CD14-positive monocyte (primary cell): ENCODE data around the gene BBS9. TPM values are rescaled to one million over a fixed set of nuclear protein-coding genes. Genes with fewer than 3 reads are reported as not detected.

ENCODE experiments used
- DNase-seq, 3 donors: peaks; one replicate each; pipeline ENCODE4 v3.0.0-alpha.2; 2011 to 2022
- H2AFZ ChIP-seq: 2 replicates; pipeline ENCODE4 v1.6.0; 2012; ENCODE audit warnings: mild to moderate bottlenecking, low read depth, low read length, inconsistent platforms; ENCODE audit not compliant: insufficient read depth, poor library complexity, severe bottlenecking
- H3K27ac ChIP-seq, 2 donors: 1 replicate in 1 of 2; 2 replicates in 1 of 2; pipeline ENCODE4 v1.5.1; 2012 to 2013; ENCODE audit warnings: low read length in 2 of 2, control low read depth in 1 of 2, inconsistent platforms in 1 of 2, low read depth in 1 of 2, mild to moderate bottlenecking in 1 of 2
- H3K27me3 ChIP-seq, 2 donors: one replicate each; pipeline versions ENCODE4 v1.6.0 to v1.6.1; 2011 to 2013; ENCODE audit warnings: low read length in 2 of 2; ENCODE audit not compliant: control insufficient read depth in 2 of 2, insufficient read depth in 2 of 2
- H3K36me3 ChIP-seq, 2 donors: replicated peaks in 1 of 2; 1 replicate in 1 of 2; 2 replicates in 1 of 2; pipeline versions ENCODE4 v1.5.1 to v1.6.1; 2012 to 2013; ENCODE audit warnings: low read length in 2 of 2, control low read depth in 1 of 2, inconsistent platforms in 1 of 2, mild to moderate bottlenecking in 1 of 2; ENCODE audit not compliant: insufficient read depth in 2 of 2, control insufficient read depth in 1 of 2
- H3K4me1 ChIP-seq, 2 donors: 1 replicate in 1 of 2; 2 replicates in 1 of 2; pipeline versions ENCODE4 v1.5.1 to v1.6.1; 2012 to 2013; ENCODE audit warnings: low read length in 2 of 2, control low read depth in 1 of 2, inconsistent platforms in 1 of 2, mild to moderate bottlenecking in 1 of 2, moderate library complexity in 1 of 2; ENCODE audit not compliant: insufficient read depth in 2 of 2, control insufficient read depth in 1 of 2
- H3K4me2 ChIP-seq: replicated peaks from 2 replicates; pipeline ENCODE3; 2012; ENCODE audit warnings: low read length, moderate library complexity, mild to moderate bottlenecking; ENCODE audit not compliant: poor library complexity, severe bottlenecking; ENCODE audit errors: extremely low read depth
- H3K4me3 ChIP-seq, 3 experiments: fragments of 200-600 bp in 1 of 3; sonication (generic) in 1 of 3; replicated peaks in 1 of 3; 1 replicate in 2 of 3; 2 replicates in 1 of 3; pipeline ENCODE4 v1.5.1; 2011 to 2013; ENCODE audit warnings: low read length in 3 of 3, mild to moderate bottlenecking in 3 of 3, control low read depth in 2 of 3, low read depth in 2 of 3, inconsistent platforms in 1 of 3, moderate library complexity in 1 of 3
- H3K79me2 ChIP-seq: 2 replicates; pipeline ENCODE4 v1.6.0; 2012; ENCODE audit warnings: mild to moderate bottlenecking, control low read depth, inconsistent platforms, low read length, moderate library complexity; ENCODE audit not compliant: insufficient read depth
- H3K9ac ChIP-seq: 2 replicates; pipeline ENCODE4 v1.6.0; 2017; ENCODE audit warnings: low read length, mild to moderate bottlenecking; ENCODE audit not compliant: insufficient read depth, poor library complexity, severe bottlenecking
- H3K9me3 ChIP-seq, 2 donors: replicated peaks in 1 of 2; 1 replicate in 1 of 2; 2 replicates in 1 of 2; pipeline versions ENCODE4 v1.5.1 to v1.6.1; 2012 to 2013; ENCODE audit warnings: low read length in 2 of 2, control low read depth in 1 of 2; ENCODE audit not compliant: control insufficient read depth in 1 of 2, insufficient read depth in 1 of 2
- H4K20me1 ChIP-seq: 2 replicates; pipeline ENCODE4 v1.6.0; 2012; ENCODE audit warnings: mild to moderate bottlenecking, low read length, control low read depth, moderate library complexity; ENCODE audit not compliant: insufficient read depth
- H3K27ac Mint-ChIP-seq, 7 donors: one replicate each; pipeline ENCODE4 v1.8.0; 2020; ENCODE audit warnings: mild to moderate bottlenecking in 7 of 7, mixed read lengths in 7 of 7, moderate library complexity in 6 of 7, inconsistent platforms in 2 of 7
- H3K27me3 Mint-ChIP-seq, 3 donors: one replicate each; pipeline ENCODE4 v1.8.0; 2021 to 2022; ENCODE audit warnings: low read depth in 3 of 3, mild to moderate bottlenecking in 3 of 3, mixed read lengths in 3 of 3, moderate library complexity in 3 of 3, inconsistent platforms in 1 of 3
- H3K36me3 Mint-ChIP-seq, 2 donors: one replicate each; pipeline ENCODE4 v1.8.0; 2020; ENCODE audit warnings: mixed read lengths in 2 of 2, inconsistent platforms in 1 of 2, mild to moderate bottlenecking in 1 of 2
- H3K4me1 Mint-ChIP-seq: one replicate; pipeline ENCODE4 v1.8.0; 2020; ENCODE audit warnings: mild to moderate bottlenecking, mixed read lengths
- H3K4me3 Mint-ChIP-seq, 2 donors: one replicate each; pipeline ENCODE4 v1.8.0; 2020; ENCODE audit warnings: mild to moderate bottlenecking in 2 of 2, mixed read lengths in 2 of 2, moderate library complexity in 1 of 2
- H3K9me3 Mint-ChIP-seq, 7 donors: one replicate each; pipeline ENCODE4 v1.8.0; 2020 to 2022; ENCODE audit warnings: mixed read lengths in 7 of 7, mild to moderate bottlenecking in 6 of 7, moderate library complexity in 6 of 7, inconsistent platforms in 2 of 7
- WGBS: methylation state at CpG from one replicate; pipeline ENCODE4 v1.1.5; 2013; ENCODE audit warnings: missing lambda C conversion rate; ENCODE audit not compliant: insufficient coverage; 5-methylcytosine and 5-hydroxymethylcytosine counted together
- intact Hi-C, 2 donors: fragments of 100-400 bp; cut with micrococcal nuclease; formaldehyde crosslinking; loops; one replicate each; pipeline versions ENCODE4 v1.15.0 to v1.15.1; 2023
- polyA plus RNA-seq, 3 donors: library from polyadenylated mRNA; depleted of rRNA in 1 of 3; unstranded in 2 of 3; stranded (reverse) in 1 of 3; fragments of 300-500 nt in 2 of 3; fragments of >200 nt in 1 of 3; fragmentation: Illumina TruSeq in 2 of 3; gene quantifications; 1 replicate in 2 of 3; 2 replicates in 1 of 3; pipeline ENCODE4 v1.2.3, GENCODE V29; 2012 to 2021
- TF ChIP-seq, protein P1 (sequence below): fragments of 200-600 bp; IDR thresholded peaks from one replicate; pipeline ENCODE4 v1.8.0; 2022; ENCODE audit warnings: antibody characterized with exemption, mild to moderate bottlenecking

The BBS9 gene
- polyA plus RNA-seq, 3 donors = 4.9 to 7.5 (median 6.8) TPM

DNA sequence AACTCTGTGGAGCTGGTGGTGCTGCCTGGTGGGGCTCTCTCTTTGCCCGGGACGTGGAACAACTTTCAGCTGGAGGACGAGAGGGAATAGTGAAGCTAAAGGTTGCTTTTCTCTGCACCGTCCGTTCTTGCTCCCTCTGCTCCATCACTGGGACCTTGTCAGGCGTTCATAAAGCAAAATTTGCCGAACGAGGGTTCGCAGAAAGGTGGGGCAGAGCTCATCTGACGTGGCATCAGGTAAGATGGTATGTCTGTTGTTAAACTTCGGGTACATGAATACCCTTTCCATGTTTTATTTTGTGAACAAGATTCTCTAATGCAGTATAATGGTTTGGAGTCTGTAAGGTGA, 416 bp downstream of the BBS9 start:
- Histone ChIP-seq H3K79me2 (no peaks in the 10 kb centered on the region), H3K36me3 (no peaks in the 10 kb centered on the region), H3K4me2 (peak overlapping the region; percentile 84), H2AFZ (peak overlapping the region; percentile 98), H3K9me3 (peaks cover 0 to 7% of the 10 kb centered on the region in 2 donors), H3K9ac (peak overlapping the region; percentile 60), H3K4me3 (peak overlapping the region; percentile 60 to 80 (median 63)), H3K27me3 (no peaks in the 10 kb centered on the region), H4K20me1 (no peaks in the 10 kb centered on the region), H3K27ac (peak overlapping the region; percentile 72 to 80), H3K4me1 (peaks cover 12 to 16% of the 10 kb centered on the region in 2 donors)
- TF ChIP-seq, protein P1, sequence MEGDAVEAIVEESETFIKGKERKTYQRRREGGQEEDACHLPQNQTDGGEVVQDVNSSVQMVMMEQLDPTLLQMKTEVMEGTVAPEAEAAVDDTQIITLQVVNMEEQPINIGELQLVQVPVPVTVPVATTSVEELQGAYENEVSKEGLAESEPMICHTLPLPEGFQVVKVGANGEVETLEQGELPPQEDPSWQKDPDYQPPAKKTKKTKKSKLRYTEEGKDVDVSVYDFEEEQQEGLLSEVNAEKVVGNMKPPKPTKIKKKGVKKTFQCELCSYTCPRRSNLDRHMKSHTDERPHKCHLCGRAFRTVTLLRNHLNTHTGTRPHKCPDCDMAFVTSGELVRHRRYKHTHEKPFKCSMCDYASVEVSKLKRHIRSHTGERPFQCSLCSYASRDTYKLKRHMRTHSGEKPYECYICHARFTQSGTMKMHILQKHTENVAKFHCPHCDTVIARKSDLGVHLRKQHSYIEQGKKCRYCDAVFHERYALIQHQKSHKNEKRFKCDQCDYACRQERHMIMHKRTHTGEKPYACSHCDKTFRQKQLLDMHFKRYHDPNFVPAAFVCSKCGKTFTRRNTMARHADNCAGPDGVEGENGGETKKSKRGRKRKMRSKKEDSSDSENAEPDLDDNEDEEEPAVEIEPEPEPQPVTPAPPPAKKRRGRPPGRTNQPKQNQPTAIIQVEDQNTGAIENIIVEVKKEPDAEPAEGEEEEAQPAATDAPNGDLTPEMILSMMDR = no peak
- peaks cover 16% of the 10 kb centered on the region for H3K4me1 Mint-ChIP-seq
- no peaks in the 10 kb centered on the region for H3K36me3 Mint-ChIP-seq
- H3K27me3 Mint-ChIP-seq = no peaks in the 10 kb centered on the region
- H3K4me3 Mint-ChIP-seq = peak overlapping the region; percentile 86 to 94
- DNase-seq = no peak
- intact Hi-C loops = loop anchor here (2.0 to 10.0 kb wide), 3 partner anchors 67 to 235 kb away; partner anchors contain the start of genes NT5C3A (in 2 of the 2) and KBTBD2 (in 1 of the 2)
- H3K27ac Mint-ChIP-seq = peak overlapping the region; percentile 77 to 93 (median 91)
- WGBS = 2% methylated on average over 7 of the region's 11 CpGs
- peaks cover 3 to 8% (median 7%) of the 10 kb centered on the region in 7 donors for H3K9me3 Mint-ChIP-seq

DNA sequence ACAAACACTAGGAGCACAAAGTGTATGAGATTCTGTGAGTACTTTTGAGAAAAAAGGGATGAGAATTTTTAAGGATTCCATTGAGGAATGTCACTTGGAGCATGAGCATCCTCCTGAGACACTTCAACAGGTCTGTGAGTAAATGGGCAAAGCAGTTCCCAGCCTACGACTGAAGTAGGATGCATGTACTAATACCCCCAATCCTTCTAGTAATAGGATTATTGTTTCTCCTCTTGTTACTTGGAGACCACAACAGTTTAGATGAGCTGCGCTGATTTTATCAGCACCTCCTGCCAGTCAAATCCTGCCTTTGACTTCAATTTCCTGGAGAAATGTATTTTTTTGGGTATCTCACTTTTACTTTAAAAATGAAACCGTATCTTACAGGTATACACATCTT, 820 bp downstream of the BBS9 start:
- TF ChIP-seq, protein P1 = no peak
- peak overlapping the region; percentile 98 for H2AFZ ChIP-seq
- H3K4me1 ChIP-seq = peaks cover 12 to 16% of the 10 kb centered on the region in 2 donors
- DNase-seq = no peak
- intact Hi-C loops = no loop called here
- no peak overlapping the region for H3K27ac Mint-ChIP-seq
- peaks cover 16% of the 10 kb centered on the region for H3K4me1 Mint-ChIP-seq
- H3K36me3 Mint-ChIP-seq = no peaks in the 10 kb centered on the region
- no peaks in the 10 kb centered on the region for H3K27me3 ChIP-seq
- no peaks in the 10 kb centered on the region for H3K36me3 ChIP-seq
- peak overlapping the region in 1 of 3 experiments; percentile 80 for H3K4me3 ChIP-seq
- H3K4me3 Mint-ChIP-seq = peak overlapping the region; percentile 86 to 94
- peaks cover 0 to 10% of the 10 kb centered on the region in 2 donors for H3K9me3 ChIP-seq
- WGBS = no CpG with 5 or more reads among the region's 3 CpGs
- H4K20me1 ChIP-seq = no peaks in the 10 kb centered on the region
- H3K4me2 ChIP-seq = peak overlapping the region; percentile 84
- H3K27me3 Mint-ChIP-seq = no peaks in the 10 kb centered on the region
- no peaks in the 10 kb centered on the region for H3K79me2 ChIP-seq
- no peak overlapping the region for H3K27ac ChIP-seq
- H3K9ac ChIP-seq = no peak overlapping the region
- H3K9me3 Mint-ChIP-seq = peaks cover 5 to 11% (median 9%) of the 10 kb centered on the region in 7 donors
